WTC11 (cell line): ENCODE measurements around the gene L1CAM. TPM values are rescaled to one million over a fixed set of nuclear protein-coding genes. Genes with fewer than 3 reads are reported as not detected.

Experiments used
- AR ChIP-seq: fragments of 250-450 bp; sonication (Bioruptor Pico); IDR thresholded peaks from 2 replicates; pipeline ENCODE4 v1.9.0; 2021; ENCODE audit warnings: mild to moderate bottlenecking
- ATF2 ChIP-seq: sonication (generic); formaldehyde crosslinking; IDR thresholded peaks from 2 replicates; pipeline ENCODE4 v1.8.1; 2022; ENCODE audit warnings: low read depth, missing genetic modification reagents, borderline replicate concordance
- CREM ChIP-seq: sonication (generic); formaldehyde crosslinking; IDR thresholded peaks from 2 replicates; pipeline ENCODE4 v1.8.1; 2022; ENCODE audit warnings: mild to moderate bottlenecking, missing genetic modification reagents, moderate library complexity
- ETV6 ChIP-seq: sonication (generic); formaldehyde crosslinking; IDR thresholded peaks from 2 replicates; pipeline ENCODE4 v1.8.1; 2022; ENCODE audit warnings: mild to moderate bottlenecking, missing genetic modification reagents
- MYBL2 ChIP-seq: sonication (generic); formaldehyde crosslinking; IDR thresholded peaks from 2 replicates; pipeline ENCODE4 v1.8.1; 2023; ENCODE audit warnings: mild to moderate bottlenecking, moderate library complexity, missing genetic modification reagents
- TEAD1 ChIP-seq: sonication (generic); formaldehyde crosslinking; IDR thresholded peaks from 2 replicates; pipeline ENCODE4 v1.8.0; 2022; ENCODE audit warnings: mild to moderate bottlenecking, missing genetic modification reagents
- ZNF138 ChIP-seq: sonication (generic); formaldehyde crosslinking; conservative IDR thresholded peaks from 2 replicates; pipeline ENCODE4 v1.8.1; 2022; ENCODE audit warnings: mild to moderate bottlenecking, moderate library complexity, missing genetic modification reagents
- ZNF671 ChIP-seq: fragments of 250-450 bp; sonication (Bioruptor Pico); IDR thresholded peaks from 2 replicates; pipeline ENCODE4 v1.8.0; 2021; ENCODE audit warnings: mild to moderate bottlenecking
- total RNA-seq: library from RNA; stranded (reverse); gene quantifications from 3 replicates; pipeline ENCODE4 v1.2.3, GENCODE V29; 2021
- TF ChIP-seq, protein P1 (sequence below): sonication (generic); formaldehyde crosslinking; IDR thresholded peaks from 2 replicates; pipeline ENCODE4 v1.8.0; 2022; ENCODE audit warnings: mild to moderate bottlenecking, missing genetic modification reagents
- TF ChIP-seq, protein P2 (sequence below): sonication (generic); formaldehyde crosslinking; IDR thresholded peaks from 2 replicates; pipeline ENCODE4 v1.8.1; 2023; ENCODE audit warnings: mild to moderate bottlenecking, missing genetic modification reagents
- TF ChIP-seq, protein P3 (sequence below): sonication (generic); formaldehyde crosslinking; IDR thresholded peaks from 2 replicates; pipeline ENCODE4 v1.8.0; 2023; ENCODE audit warnings: mild to moderate bottlenecking, missing genetic modification reagents
- TF ChIP-seq, protein P4 (sequence below): sonication (generic); formaldehyde crosslinking; IDR thresholded peaks from 2 replicates; pipeline ENCODE4 v1.8.0; 2022; ENCODE audit warnings: mild to moderate bottlenecking, missing genetic modification reagents
- TF ChIP-seq, protein P5 (sequence below): fragments of 250-450 bp; sonication (Bioruptor Pico); IDR thresholded peaks from 2 replicates; pipeline ENCODE4 v1.8.0; 2021; ENCODE audit warnings: mild to moderate bottlenecking
- TF ChIP-seq, protein P6 (sequence below): fragments of 250-450 bp; sonication (Bioruptor Pico); conservative IDR thresholded peaks from 2 replicates; pipeline ENCODE4 v1.9.0; 2021; ENCODE audit warnings: mild to moderate bottlenecking

The L1CAM gene
- total RNA-seq, 1 experiment from 2014 or later = 40.2 TPM

- TF ChIP-seq AR (CRISPR knock-in tag) (no peak), CREM (CRISPR knock-in tag) (no peak), ETV6 (CRISPR knock-in tag) (no peak), TEAD1 (no peak), ZNF671 (no peak), ATF2 (no peak), ZNF138 (CRISPR knock-in tag) (no peak), MYBL2 (no peak)
- TF ChIP-seq, protein P1, sequence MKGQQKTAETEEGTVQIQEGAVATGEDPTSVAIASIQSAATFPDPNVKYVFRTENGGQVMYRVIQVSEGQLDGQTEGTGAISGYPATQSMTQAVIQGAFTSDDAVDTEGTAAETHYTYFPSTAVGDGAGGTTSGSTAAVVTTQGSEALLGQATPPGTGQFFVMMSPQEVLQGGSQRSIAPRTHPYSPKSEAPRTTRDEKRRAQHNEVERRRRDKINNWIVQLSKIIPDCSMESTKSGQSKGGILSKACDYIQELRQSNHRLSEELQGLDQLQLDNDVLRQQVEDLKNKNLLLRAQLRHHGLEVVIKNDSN = no peak
- TF ChIP-seq, protein P2, sequence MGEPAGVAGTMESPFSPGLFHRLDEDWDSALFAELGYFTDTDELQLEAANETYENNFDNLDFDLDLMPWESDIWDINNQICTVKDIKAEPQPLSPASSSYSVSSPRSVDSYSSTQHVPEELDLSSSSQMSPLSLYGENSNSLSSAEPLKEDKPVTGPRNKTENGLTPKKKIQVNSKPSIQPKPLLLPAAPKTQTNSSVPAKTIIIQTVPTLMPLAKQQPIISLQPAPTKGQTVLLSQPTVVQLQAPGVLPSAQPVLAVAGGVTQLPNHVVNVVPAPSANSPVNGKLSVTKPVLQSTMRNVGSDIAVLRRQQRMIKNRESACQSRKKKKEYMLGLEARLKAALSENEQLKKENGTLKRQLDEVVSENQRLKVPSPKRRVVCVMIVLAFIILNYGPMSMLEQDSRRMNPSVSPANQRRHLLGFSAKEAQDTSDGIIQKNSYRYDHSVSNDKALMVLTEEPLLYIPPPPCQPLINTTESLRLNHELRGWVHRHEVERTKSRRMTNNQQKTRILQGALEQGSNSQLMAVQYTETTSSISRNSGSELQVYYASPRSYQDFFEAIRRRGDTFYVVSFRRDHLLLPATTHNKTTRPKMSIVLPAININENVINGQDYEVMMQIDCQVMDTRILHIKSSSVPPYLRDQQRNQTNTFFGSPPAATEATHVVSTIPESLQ (CRISPR knock-in tag) = no peak
- TF ChIP-seq, protein P3, sequence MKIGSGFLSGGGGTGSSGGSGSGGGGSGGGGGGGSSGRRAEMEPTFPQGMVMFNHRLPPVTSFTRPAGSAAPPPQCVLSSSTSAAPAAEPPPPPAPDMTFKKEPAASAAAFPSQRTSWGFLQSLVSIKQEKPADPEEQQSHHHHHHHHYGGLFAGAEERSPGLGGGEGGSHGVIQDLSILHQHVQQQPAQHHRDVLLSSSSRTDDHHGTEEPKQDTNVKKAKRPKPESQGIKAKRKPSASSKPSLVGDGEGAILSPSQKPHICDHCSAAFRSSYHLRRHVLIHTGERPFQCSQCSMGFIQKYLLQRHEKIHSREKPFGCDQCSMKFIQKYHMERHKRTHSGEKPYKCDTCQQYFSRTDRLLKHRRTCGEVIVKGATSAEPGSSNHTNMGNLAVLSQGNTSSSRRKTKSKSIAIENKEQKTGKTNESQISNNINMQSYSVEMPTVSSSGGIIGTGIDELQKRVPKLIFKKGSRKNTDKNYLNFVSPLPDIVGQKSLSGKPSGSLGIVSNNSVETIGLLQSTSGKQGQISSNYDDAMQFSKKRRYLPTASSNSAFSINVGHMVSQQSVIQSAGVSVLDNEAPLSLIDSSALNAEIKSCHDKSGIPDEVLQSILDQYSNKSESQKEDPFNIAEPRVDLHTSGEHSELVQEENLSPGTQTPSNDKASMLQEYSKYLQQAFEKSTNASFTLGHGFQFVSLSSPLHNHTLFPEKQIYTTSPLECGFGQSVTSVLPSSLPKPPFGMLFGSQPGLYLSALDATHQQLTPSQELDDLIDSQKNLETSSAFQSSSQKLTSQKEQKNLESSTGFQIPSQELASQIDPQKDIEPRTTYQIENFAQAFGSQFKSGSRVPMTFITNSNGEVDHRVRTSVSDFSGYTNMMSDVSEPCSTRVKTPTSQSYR (CRISPR knock-in tag) = no peak
- TF ChIP-seq, protein P4, sequence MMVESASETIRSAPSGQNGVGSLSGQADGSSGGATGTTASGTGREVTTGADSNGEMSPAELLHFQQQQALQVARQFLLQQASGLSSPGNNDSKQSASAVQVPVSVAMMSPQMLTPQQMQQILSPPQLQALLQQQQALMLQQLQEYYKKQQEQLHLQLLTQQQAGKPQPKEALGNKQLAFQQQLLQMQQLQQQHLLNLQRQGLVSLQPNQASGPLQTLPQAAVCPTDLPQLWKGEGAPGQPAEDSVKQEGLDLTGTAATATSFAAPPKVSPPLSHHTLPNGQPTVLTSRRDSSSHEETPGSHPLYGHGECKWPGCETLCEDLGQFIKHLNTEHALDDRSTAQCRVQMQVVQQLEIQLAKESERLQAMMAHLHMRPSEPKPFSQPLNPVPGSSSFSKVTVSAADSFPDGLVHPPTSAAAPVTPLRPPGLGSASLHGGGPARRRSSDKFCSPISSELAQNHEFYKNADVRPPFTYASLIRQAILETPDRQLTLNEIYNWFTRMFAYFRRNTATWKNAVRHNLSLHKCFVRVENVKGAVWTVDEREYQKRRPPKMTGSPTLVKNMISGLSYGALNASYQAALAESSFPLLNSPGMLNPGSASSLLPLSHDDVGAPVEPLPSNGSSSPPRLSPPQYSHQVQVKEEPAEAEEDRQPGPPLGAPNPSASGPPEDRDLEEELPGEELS (CRISPR knock-in tag) = no peak
- TF ChIP-seq, protein P5, sequence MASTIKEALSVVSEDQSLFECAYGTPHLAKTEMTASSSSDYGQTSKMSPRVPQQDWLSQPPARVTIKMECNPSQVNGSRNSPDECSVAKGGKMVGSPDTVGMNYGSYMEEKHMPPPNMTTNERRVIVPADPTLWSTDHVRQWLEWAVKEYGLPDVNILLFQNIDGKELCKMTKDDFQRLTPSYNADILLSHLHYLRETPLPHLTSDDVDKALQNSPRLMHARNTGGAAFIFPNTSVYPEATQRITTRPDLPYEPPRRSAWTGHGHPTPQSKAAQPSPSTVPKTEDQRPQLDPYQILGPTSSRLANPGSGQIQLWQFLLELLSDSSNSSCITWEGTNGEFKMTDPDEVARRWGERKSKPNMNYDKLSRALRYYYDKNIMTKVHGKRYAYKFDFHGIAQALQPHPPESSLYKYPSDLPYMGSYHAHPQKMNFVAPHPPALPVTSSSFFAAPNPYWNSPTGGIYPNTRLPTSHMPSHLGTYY (CRISPR knock-in tag) = no peak
- TF ChIP-seq, protein P6, sequence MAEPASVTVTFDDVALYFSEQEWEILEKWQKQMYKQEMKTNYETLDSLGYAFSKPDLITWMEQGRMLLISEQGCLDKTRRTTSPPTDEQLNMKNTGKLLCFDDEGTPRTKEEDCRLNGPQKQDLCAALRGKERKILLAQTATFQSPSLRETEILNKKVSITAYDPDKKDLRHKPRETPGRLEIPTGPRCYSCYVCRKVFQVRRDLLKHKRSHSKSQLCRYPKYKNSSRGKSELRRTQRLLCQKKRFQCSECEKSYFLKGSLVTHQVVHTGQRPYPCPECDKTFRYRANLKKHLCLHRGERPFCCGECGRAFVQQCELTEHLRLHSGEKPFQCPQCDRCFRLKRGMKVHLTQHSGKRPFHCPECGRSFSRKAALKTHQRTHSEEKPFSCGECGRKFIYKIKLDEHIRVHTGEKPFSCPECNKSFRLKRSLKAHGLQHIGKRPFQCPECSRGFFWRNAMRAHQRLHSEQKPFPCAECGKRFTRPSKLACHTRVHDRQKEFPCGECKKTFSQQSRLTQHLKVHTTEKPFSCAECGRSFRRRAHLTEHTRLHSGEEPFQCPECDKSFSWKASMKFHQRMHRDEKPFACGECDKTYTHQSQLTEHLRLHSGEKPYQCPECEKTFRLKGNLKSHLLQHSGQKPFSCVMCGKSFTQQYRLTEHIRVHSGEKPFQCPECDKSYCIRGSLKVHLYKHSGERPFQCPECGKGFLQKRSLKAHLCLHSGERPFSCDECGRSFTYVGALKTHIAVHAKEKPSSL (CRISPR knock-in tag) = no peak
- TF ChIP-seq, all 79 proteins: peak for 0
These were observed 22.4 kb upstream of the L1CAM start (continued) for GRCh38 chrX:153908219-153908860.
